ENCODE results near the gene ITPRIPL2.

The ITPRIPL2 gene

DNA sequence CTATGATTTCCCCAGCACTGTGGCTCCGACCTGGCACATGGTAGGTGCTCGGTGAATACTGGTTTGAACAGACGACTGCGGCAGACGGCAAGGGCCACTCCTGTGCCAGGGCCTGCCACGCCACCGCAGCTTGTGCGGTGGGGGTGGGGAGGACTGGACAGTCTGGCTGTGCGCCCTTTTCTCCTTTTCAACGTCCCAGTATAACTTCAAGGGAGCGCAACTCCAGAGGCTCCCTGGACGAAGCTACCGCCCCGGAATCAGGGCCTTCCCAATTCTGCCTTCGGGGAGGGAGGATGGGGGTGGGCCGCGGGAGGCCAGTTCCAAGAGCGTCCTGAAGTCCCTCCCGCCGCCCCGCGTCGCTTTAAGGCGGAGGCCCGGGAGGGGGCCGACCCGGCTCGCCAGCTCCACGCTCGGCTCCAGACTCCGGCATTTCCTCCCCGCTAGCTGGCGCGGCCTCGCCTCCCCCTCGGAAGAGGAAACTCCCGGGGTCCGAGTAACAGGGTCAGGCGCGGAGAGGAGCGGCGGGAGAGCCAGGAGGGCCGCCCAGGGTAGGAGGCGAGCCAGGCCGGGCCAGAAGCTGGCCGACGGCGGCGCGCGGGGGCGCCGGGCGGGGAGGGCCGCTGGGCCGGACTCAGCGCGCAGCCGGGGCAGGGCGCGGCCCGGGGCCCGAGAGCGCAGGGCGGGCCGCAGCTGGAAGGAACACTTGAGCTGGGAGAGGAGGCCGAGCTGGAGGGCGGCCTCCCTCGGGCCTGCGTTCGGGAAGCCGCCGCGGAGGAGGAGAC is at the start of gene ITPRIPL2:
Gene ITPRIPL2 (plus strand): TSS at position 388 of the 782 bp plus-strand sequence. CDS start 498 bp downstream, outside the sequence.
- no peak for DNase-seq (ENCODE audit: low read depth in 1 of 2, low spot score in 1 of 2)

DNA sequence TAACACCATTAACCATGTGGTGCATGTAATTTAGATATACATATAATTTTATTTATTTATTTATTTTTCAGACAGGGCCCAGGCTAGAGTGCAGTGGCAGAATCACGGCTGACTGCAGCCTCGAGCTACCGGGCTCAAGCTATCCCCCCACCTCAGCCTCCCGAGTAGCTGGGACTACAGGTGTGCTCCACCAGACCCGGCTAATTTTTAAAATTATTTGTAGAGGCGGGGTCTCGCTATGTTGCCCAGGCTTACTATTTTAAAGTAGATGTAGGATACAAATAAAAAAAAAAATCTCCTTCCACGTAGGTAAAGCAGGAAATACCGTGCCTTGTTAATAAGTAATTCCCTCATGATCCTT is 46.8 kb upstream of the ITPRIPL2 start:
- DNase-seq (ENCODE audit: low read depth in 1 of 2, low spot score in 1 of 2): no peak

DNA sequence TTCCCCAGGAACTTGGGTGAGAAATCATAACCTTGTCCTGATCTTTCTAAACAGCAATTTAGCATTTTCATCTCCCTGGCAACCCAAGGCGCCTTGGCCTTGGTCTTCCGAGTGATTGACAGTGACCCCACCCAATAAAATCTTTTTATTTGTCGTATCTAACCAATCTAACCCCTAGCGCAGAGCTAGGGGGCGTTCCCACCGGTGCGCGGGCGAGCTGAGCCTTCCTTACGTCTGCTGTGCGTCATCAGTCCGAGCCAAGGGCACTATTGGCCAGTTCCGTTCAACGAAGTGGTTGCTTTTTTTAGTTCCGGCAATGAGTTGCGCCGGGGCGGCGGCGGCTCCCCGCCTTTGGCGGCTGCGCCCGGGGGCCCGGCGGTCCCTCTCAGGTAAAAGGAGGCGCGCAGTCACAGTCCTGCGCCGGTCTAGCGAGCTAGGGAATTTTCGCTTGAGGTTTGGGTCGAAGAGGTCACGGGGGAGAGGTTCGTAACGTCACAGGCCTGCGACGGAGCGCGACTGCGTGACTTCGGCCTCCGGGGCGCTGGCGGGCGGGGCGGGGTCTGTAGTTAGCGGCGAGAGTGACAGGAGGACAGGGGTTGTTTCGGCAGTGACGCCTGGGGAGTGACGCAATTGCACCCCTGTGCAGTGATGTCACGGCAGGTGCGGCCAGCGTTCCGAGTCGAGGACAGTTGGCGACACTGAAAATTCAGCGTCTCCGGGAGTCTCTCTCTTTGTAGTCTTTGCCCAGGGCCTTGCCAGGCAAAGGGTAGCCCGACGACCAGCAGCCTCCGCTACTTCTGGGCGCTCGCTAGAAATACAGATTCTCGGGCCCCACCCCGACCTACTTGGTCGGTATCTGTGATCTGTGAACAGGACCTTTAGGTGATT is 46.2 kb upstream of the ITPRIPL2 start, which contains the start of gene COQ7:
Gene COQ7 (plus strand): TSS at position 266 of the 888 bp plus-strand sequence. CDS start 51 bp downstream, at position 317.
- DNase-seq (ENCODE audit: low read depth in 1 of 2, low spot score in 1 of 2): peak; percentile 93 to 96

DNA sequence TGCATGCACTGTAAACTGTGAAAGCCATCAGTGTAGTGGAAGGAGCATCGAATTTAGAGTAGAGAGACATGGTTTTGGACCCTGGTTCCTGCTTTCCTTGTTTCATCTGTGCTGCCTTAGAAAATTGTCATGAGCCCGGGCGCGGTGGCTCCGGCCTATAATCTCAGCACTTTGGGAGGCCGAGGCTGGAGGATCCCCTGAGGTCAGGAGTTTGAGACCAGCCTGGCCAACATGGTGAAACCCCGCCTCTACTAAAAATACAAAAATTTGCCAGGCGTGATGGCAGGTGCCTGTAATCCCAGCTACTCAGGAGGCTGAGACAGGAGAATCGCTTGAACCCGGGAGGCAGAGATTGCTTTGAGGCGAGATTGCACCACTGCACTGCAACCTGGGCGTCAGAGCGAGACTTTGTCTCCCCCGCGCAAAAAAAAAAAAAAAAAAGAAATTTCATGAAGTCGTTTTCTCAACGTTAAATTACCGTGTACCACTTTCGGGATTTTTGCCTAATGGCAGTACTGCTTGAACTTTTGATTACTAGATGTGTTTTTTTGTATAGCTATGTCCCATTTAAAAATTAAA is 45.4 kb upstream of the ITPRIPL2 start:
- no peak for DNase-seq (ENCODE audit: low read depth in 1 of 2, low spot score in 1 of 2)

DNA sequence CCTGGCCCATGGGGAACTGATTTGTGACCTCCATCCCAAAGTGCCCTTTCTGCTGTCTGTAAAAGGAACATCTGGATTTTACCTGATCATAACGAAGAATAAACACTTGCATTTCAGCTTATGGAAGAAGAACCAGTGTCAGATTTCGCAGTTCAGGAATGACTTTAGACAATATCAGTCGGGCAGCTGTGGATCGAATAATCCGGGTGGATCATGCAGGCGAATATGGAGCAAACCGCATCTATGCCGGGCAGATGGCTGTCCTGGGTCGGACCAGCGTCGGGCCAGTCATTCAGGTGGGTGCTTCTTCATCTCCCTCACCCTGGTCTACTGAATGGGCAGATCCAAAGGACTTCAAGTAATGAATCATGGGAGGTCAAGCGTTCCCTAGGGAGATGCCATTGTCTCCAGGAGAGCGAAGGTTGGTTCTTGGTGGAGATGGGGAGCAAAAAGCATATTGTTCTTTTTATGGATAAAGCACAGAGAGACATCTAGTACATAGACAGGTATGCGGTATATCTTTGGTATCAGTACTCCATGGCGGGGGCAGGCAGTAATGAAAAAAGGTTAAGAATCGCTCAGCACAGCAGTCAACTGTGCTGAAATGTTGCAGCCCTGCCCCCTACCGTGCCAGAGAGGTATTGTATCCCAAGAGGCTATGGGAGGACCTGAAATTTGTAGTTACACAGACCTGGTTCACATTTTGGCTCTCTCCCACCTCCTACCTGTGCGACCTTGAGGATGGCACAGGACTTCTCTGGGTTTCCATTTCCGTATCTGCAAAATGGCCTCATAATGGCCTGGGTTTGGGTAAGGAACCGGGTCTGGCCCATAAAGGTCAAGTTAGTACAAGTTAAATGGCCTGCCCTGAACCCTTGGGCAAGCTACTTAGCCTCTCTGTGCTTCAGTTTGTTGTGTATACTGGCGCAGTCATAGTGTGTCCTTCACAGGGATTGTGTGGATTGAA is 41.7 kb upstream of the ITPRIPL2 start:
- peak in 1 of 2 donors; percentile 27 for DNase-seq (ENCODE audit: low read depth in 1 of 2, low spot score in 1 of 2)

DNA sequence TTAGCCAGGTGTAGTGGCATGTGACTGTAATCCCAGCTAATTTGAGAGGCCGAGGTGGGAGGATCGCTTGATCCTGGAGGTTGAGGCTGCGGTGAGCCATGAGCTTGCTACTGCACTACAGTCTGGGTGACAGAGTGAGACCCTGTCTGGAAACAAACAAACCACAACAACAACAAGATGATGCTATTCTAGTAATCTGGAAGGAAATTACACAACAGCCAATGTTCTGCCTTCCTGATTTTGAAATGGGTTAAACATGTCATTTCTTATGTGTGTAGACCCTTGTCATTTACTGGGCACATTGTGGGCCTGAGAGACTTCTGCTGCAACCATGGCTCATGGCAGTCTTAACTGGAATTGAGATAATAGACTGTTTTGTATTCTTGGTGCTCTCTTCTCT is 40.4 kb upstream of the ITPRIPL2 start:
- DNase-seq (ENCODE audit: low read depth in 1 of 2, low spot score in 1 of 2): no peak

DNA sequence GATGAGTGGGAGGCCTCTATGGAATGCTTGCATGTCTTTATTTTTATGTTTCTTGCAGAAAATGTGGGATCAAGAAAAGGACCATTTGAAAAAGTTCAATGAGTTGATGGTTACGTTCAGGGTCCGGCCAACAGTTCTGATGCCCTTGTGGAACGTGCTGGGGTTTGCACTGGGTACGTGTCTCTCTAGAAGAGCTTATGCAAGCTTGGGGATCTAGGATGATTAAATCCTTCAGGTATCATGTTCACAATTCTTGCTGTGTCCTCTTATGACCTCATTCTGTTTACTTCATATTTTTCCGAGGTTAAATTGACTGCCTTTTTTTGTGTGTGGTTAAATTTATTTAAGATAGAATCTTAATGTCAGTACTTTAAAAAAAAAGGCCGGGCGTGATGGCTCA is 39.9 kb upstream of the ITPRIPL2 start:
- DNase-seq (ENCODE audit: low read depth in 1 of 2, low spot score in 1 of 2): no peak

DNA sequence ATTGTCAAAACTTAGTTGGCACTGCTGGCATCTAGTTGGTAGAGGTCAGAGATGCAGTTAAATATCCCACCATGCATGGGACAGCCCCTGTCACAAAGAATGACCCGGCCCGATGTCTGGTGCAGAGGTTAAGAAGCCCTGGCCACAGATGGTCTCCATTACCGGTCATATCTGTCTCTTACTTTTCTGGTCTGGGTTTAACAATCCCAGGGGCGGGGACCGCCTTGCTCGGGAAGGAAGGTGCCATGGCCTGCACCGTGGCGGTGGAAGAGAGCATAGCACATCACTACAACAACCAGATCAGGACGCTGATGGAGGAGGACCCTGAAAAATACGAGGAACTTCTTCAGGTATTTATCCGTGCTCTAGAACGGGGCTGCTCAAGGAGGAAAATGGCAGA is 38.3 kb upstream of the ITPRIPL2 start:
- DNase-seq (ENCODE audit: low read depth in 1 of 2, low spot score in 1 of 2): no peak

DNA sequence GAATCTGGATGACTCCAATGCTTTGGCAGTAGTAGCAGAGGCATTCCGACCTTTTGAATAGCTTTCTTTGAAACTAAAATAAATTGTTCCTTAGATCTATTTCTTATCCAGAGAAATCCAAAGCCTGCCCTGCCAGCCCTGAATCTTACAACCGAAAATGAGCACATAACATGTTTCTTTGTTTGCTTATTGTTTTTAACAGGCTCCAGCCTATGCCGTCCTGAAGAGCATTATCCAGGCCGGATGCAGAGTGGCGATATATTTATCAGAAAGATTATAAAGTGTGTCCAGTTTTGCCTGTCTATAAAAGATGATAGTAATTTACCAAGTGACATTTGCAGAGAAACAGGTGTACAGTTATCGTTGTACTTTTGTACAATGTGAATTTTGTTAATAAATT is 35.9 kb upstream of the ITPRIPL2 start:
- DNase-seq (ENCODE audit: low read depth in 1 of 2, low spot score in 1 of 2): no peak

DNA sequence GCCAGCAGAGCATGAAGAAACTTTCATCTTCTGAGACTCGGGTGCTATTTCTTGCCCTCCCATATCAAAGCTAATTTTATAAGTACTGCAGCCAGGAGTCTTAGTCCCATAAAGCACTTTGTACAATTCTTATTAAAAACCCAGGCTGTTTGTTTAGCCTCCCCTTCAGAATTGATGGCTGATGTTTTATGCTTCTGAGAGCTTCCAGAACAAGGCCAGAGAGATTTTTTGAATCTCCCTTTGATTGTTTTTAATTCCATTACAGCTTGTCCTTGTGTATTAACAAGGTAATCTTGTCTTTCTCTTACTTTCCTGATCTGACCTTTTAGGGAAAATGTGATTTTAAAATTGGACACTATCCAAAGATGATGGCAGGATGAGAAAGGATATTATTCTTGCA is 30.1 kb upstream of the ITPRIPL2 start:
- no peak for DNase-seq (ENCODE audit: low read depth in 1 of 2, low spot score in 1 of 2)

DNA sequence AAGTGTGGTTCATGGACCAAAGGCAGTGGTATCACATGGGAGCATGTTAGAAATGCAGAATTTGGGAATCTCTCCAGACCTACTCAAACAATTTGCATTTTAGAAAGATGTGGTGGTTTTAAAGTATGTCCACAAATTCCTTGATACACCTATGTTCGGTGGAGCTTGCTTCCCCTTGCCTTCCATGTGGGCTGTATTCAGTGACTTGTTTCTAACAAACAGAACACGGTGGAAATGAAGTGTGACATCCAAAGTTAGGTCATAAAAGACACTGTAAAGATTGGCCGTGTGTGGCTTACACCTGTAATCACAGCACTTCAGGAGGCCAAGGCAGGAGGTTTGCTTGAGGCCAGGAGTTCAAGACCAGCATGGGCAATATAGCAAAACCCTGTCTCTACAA is 29.6 kb upstream of the ITPRIPL2 start:
- DNase-seq (ENCODE audit: low read depth in 1 of 2, low spot score in 1 of 2): no peak

DNA sequence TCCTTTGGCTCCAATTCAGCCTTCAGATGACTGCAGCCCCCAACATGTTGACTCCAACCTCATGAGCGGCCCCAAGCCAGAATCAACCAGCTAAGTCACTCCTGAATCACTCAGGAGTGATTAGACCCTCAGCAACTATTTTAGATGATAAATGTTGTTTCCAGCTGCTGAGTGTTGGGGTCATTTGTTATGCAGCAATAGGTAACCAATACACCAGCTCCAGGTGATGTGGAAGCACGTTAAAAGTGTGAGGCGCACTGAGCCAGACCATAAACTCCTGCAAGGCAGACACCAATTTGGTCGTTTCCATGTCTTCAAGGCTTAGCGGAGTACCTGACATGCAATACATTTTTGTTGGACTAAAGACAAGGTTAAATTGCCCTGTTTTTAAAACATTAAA is 28.9 kb upstream of the ITPRIPL2 start:
- DNase-seq (ENCODE audit: low read depth in 1 of 2, low spot score in 1 of 2): no peak

DNA sequence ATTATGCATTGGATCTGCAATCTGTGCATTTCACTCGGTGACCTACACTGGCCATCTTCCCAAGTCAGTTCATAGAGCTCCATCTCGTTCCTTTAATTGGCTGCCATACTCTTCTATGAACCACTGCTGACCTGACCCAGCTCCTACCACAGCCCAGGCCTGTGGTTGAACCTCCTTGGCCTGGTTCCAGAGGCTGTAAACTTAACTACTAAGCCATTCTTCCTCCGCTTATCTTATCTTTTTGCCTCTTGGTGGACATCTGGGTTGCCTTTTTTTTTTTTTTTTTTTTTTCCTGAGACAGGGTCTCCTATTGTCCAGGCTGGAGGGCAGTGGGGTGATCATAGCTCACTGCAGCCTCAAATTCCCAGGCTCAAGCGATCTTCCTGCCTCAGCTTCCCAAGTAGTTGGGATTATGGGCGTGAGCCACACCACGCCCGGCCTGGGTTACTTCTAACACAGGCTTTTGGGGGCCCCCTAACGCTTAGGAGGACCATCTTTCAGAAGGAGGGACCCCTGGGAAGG is 28.0 kb upstream of the ITPRIPL2 start:
- no peak for DNase-seq (ENCODE audit: low read depth in 1 of 2, low spot score in 1 of 2)

DNA sequence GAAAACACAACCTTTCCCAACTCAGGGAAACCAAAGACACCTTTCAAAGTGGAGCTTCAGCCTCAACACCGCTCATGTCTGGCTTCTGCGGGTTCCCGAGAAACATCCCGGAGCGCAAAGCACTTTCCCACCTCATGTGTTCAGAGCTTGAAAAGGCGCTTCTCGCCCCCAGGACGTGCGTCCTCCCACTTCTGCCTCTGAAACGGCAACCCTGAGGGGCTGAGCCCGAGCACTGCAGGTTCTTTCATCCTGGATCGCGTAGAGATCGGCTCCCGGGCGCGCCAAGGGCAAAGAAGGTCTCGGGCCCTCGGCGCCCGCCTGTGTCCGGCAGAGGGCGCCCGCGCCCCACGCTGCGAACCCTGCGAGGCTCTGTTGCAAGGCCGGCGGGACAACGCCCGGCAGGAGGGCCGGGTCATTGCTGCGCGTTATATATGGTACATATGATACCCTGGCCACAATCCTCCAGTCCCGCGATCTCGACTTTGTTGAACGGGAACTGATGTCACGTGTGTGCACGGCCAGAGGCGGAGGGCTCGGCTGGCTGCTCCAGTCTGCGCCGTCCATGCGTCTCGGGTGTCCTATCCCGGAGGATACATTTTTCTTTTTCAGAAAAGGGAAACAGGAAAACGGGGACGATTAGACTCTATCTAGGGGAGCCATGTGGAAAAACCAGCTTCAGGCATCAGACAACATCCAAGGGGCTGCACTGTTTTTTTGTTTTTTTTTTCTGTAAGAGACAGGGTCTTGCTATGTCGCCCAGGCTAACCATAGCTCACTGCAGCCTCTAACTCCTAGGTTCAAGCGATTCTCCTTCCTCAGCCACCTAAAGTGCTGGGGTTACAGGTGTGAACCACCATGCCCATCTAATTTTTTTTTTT is 27.2 kb upstream of the ITPRIPL2 start:
- DNase-seq (ENCODE audit: low read depth in 1 of 2, low spot score in 1 of 2): peak; percentile 63 to 75

DNA sequence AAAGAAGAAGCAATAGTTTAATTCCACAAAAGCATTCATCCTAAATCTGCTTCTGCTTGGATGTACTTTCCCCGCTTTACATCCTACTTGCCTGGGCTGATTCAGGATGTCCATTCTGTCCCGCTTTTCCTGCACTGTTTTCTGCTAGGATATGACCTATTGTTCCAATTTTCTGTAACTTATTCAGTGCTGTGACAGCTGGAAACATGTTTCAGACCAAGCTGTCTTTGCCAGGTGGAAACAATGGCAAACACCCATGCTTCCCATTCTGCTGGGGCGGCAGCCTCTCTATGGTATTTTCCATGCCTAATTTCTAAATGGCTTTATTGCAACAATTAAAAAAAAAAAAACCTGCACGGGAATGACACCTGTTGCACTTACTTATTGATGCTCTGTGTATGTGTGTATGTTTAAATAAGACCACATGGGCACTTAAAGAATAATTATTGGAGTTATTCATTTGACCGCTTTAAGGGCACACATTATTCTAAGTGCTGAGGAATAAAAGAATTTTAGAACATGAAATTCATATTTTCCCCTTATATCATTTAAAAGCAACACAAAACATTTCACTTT is 25.3 kb upstream of the ITPRIPL2 start:
- no peak for DNase-seq (ENCODE audit: low read depth in 1 of 2, low spot score in 1 of 2)

DNA sequence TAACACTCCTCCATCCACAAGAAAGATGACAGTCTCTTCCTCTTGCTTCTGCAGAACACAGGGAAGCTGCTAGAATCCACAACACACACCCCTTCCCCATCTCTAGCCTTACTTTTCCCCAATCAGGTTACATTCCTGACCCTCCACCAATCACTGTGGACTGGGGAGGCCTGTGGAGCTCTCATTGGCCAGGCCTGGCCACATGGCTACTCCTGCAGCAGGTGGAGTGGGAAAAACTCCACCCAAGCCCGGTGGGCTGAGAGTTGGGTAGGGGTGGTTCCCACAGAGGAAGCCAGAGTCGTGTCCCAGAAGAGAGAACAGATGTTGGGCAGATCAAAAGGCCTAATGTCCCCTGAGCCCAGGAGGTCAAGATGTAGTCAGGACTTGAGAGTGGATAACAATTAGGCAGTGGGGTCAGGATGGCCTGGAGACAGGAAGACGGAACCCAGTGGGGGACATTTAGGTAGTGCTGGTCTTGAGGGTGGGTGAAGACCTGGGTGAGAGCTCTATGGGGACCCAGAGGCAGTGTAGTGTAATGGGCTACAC is 24.3 kb upstream of the ITPRIPL2 start:
- no peak for DNase-seq (ENCODE audit: low read depth in 1 of 2, low spot score in 1 of 2)

DNA sequence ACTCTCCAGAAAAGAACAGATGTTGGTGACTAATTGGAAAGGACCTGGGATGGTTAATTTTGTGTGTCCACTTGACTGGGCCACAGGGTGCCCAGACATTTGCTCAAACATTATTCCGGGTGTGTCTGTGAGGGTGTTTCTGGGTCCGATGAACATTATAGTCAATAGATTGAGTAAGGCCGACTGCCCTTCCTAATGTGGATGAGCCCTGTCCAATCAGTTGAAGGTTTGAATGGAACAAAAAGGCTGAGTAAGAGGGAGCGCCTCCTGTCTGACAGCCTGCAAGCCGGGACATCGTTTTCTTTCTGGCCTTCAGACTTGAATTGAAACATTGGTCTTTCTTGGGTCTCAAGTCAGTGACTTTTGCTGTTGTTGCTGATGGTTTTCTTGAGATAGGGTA is 22.8 kb upstream of the ITPRIPL2 start:
- no peak for DNase-seq (ENCODE audit: low read depth in 1 of 2, low spot score in 1 of 2)

DNA sequence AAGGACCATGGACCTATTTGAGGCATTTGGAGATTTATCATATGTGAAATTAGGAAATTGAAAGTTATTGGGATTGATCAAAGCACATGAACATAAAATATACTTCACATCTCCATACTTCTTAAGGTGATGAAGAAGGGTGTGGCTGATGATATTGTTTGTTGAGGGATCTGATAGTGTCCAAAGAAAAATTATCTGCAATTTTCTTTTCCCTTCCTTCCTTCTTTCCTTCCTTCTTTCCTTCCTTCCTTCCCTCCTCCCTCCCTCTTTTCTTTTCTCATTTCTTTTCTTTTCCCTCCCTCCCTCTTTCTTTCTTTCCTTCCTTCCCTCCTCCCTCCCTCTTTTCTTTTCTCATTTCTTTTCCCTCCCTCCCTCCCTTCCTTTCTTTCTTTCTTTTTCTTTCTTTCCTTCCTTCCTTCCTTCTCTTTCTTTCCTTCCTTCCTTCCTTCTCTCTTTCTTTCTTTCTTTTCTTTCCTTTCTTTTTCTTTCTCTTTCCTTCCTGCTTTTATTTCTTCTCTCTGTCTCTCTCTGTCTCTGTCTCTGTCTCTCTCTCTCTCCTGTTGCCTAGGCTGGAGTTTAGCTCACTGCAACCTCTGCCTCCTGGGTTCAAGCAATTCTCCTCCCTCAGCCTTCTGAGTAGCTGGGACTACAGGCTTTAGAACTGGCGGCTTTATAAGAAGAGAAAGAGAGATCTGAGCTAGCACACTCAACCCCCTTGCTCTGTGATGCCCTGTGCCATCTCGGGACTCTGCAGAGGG is 20.9 kb upstream of the ITPRIPL2 start:
- no peak for DNase-seq (ENCODE audit: low read depth in 1 of 2, low spot score in 1 of 2)
